Measurements from ENCODE around the gene TAF7L.
"Not testable (repeated sequence)": the region's sequence is repeated elsewhere in the genome, so short reads cannot be mapped to it uniquely, and the experiment has no call there.

DNA sequence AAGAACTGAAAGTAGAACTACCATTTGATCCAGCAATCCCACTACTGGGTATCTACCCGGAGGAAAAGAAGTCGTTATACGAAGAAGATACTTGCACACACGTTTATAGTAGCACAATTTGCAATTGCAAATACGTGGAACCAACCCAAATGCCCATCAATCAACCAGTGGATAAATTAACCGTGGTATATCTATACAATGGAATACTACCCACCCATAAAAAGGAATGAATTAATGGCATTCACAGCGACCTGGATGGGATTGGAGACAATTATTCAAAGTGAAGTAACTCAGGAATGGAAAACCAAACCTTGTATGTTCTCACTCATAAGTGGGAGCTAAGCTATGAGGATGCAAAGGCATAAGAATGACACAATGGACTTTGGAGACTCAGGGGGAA, 43.2 kb upstream of the TAF7L start:
- TF ChIP-seq, protein P1, sequence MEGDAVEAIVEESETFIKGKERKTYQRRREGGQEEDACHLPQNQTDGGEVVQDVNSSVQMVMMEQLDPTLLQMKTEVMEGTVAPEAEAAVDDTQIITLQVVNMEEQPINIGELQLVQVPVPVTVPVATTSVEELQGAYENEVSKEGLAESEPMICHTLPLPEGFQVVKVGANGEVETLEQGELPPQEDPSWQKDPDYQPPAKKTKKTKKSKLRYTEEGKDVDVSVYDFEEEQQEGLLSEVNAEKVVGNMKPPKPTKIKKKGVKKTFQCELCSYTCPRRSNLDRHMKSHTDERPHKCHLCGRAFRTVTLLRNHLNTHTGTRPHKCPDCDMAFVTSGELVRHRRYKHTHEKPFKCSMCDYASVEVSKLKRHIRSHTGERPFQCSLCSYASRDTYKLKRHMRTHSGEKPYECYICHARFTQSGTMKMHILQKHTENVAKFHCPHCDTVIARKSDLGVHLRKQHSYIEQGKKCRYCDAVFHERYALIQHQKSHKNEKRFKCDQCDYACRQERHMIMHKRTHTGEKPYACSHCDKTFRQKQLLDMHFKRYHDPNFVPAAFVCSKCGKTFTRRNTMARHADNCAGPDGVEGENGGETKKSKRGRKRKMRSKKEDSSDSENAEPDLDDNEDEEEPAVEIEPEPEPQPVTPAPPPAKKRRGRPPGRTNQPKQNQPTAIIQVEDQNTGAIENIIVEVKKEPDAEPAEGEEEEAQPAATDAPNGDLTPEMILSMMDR (IDR thresholded peaks at IDR 0.05; ENCODE audit: borderline replicate concordance, extremely low read depth, low read length, poor library complexity, severe bottlenecking), result not testable (repeated sequence)
- not testable (repeated sequence) for TF ChIP-seq EZH2 (IDR thresholded peaks at IDR 0.05; ENCODE audit: borderline replicate concordance, low read depth, low read length, severe bottlenecking)
